ENCODE results near the gene TPPP2. TPM values are rescaled to one million over a fixed set of nuclear protein-coding genes. Genes with fewer than 3 reads are reported as not detected.

Gene TPPP2
- polyA plus RNA-seq, 1 donor, result 0.16 TPM

- no peak overlapping the region for H3K4me3 ChIP-seq (ENCODE audit: low read length)
- 83% methylated on average over 1 of the region's 2 CpGs for WGBS (ENCODE audit: insufficient coverage, low lambda C conversion rate)
- H3K27ac ChIP-seq (ENCODE audit: low read length), result no peak overlapping the region
- H3K36me3 ChIP-seq (ENCODE audit: control insufficient read depth, insufficient read depth, low read length), result no peaks in the 10 kb centered on the region
- H3K9me3 ChIP-seq (ENCODE audit: control insufficient read depth, low read depth, low read length), result no peaks in the 10 kb centered on the region
- no peak for DNase-seq
- peaks cover 8% of the 10 kb centered on the region for H3K4me1 ChIP-seq (ENCODE audit: control insufficient read depth, insufficient read depth, low read length)
- H3K27me3 ChIP-seq (ENCODE audit: control insufficient read depth, insufficient read depth, low read length), result no peaks in the 10 kb centered on the region
These were observed 17.4 kb downstream of the TPPP2 start for GRCh38 chr14:21047378-21047781.

DNA sequence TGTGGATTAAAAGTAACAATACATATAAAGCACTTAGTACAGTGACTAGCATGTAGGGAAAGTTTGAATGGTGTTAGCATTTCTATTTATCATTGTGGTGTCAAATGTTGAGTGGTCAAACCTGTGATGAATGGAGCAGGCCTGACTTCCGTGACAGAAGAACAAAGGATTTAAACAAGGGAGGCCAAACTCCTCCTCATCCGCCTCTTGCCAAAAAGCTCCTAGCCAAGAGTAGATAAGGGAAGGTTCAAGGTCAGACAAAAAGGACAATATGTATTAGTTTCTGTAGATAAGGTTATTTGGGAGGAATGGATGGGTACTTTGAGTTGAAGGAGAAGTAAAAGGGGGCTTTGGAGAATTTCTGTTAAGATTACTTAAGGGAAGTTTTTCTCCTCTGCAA lies 18.6 kb downstream of the TPPP2 start:
- WGBS (ENCODE audit: insufficient coverage, low lambda C conversion rate), result 100% methylated on average over 1 of the region's 2 CpGs
- DNase-seq, result no peak
- no peak overlapping the region for H3K27ac ChIP-seq (ENCODE audit: low read length)
- H3K27me3 ChIP-seq (ENCODE audit: control insufficient read depth, insufficient read depth, low read length), result no peaks in the 10 kb centered on the region
- peaks cover 4% of the 10 kb centered on the region for H3K4me1 ChIP-seq (ENCODE audit: control insufficient read depth, insufficient read depth, low read length)
- no peak overlapping the region for H3K4me3 ChIP-seq (ENCODE audit: low read length)
- no peaks in the 10 kb centered on the region for H3K9me3 ChIP-seq (ENCODE audit: control insufficient read depth, low read depth, low read length)
- H3K36me3 ChIP-seq (ENCODE audit: control insufficient read depth, insufficient read depth, low read length), result no peaks in the 10 kb centered on the region

DNA sequence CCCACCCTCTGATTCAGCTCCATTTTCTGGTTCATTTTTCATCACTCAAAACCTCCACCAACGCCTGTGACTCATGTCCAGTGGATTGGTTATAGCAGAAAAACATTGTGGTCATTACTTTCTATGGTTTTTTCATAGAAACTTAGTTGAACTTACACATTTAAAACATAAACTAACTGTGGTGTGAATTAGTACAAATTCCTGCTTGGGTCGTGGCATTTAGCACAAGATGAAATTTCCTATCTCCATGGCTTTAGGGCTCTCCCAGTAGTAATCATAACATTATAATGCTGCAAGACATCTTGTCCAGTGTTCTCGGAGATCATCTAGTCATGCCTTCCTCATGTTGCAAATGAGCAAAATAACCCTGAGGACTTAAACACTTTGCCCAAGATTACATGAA lies 19.3 kb downstream of the TPPP2 start:
- no peaks in the 10 kb centered on the region for H3K36me3 ChIP-seq (ENCODE audit: control insufficient read depth, insufficient read depth, low read length)
- H3K4me1 ChIP-seq (ENCODE audit: control insufficient read depth, insufficient read depth, low read length), result peaks cover 7% of the 10 kb centered on the region
- DNase-seq, result no peak
- WGBS (ENCODE audit: insufficient coverage, low lambda C conversion rate), result 60% methylated on average over 2 of the region's 3 CpGs
- H3K4me3 ChIP-seq (ENCODE audit: low read length), result no peak overlapping the region
- H3K27ac ChIP-seq (ENCODE audit: low read length), result no peak overlapping the region
- H3K9me3 ChIP-seq (ENCODE audit: control insufficient read depth, low read depth, low read length), result no peaks in the 10 kb centered on the region
- H3K27me3 ChIP-seq (ENCODE audit: control insufficient read depth, insufficient read depth, low read length), result no peaks in the 10 kb centered on the region

DNA sequence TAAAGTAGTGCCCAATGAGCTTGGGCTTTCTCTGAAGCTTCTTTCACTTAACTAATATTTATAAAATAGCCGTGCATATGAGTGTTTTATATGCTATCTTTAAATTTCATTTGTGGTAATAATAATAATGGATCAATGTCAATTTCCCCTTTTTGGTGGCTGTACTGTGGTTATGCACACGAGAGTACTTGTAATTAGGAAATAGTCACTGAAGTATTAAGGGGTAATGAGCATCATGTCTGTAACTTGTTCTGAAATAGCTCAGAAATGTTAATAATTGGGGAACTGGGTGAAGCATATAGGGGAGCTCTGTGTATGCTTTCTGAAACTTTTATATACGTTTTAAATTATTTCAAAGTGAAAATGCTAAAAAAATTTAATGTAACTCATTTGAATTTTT lies 20.6 kb downstream of the TPPP2 start:
- H3K36me3 ChIP-seq (ENCODE audit: control insufficient read depth, insufficient read depth, low read length), result no peaks in the 10 kb centered on the region
- no peaks in the 10 kb centered on the region for H3K27me3 ChIP-seq (ENCODE audit: control insufficient read depth, insufficient read depth, low read length)
- no peak overlapping the region for H3K27ac ChIP-seq (ENCODE audit: low read length)
- H3K4me3 ChIP-seq (ENCODE audit: low read length), result no peak overlapping the region
- H3K9me3 ChIP-seq (ENCODE audit: control insufficient read depth, low read depth, low read length), result no peaks in the 10 kb centered on the region
- no peak for DNase-seq
- 87% methylated on average over 3 of the region's 3 CpGs for WGBS (ENCODE audit: insufficient coverage, low lambda C conversion rate)
- peaks cover 12% of the 10 kb centered on the region for H3K4me1 ChIP-seq (ENCODE audit: control insufficient read depth, insufficient read depth, low read length)

DNA sequence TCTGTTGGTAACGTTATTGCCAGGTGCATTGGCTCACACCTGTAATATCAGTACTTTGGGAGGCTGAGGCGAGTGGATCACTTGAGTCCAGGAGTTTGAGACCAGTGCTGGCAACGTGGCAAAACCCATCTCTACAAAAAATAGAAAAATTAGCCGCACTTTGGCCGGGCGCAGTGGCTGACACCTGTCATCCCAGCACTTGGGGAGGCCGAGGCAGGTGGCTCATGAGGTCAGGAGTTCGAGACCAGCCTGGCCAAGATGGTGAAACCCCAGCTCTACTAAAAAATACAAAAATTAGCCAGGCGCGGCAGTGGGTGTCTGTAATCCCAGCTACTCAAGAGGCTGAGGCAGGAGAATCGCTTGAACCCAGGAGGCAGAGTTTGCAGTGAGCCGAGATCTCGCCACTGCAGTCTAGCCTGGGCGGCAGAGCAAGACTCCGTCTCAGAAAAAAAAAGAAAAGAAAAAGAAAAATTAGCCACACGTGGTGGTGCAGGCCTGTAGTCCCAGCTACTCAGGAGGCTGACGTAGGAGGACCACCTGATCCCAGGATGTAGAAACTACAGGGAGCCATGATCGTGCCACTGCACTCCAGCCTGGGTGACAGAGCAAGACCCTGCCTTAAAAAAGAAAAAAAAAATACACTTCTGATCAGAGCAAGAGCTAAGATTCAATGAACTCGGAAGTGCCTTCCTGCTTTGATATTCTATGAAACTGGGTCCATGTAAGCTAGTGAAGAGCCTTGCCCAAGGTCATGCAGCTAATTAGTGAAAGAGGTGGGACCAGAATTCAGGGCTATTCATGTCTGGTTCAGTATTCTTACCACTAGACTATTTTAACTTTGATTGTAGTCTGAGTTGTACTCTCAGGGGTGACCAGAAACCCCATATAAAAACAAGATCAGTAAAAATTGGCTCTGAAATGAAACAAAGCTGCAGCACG lies 23.4 kb downstream of the TPPP2 start:
- no peak overlapping the region for H3K4me3 ChIP-seq (ENCODE audit: low read length)
- peak overlapping the region; percentile 6 for H3K27ac ChIP-seq (ENCODE audit: low read length)
- H3K27me3 ChIP-seq (ENCODE audit: control insufficient read depth, insufficient read depth, low read length), result no peaks in the 10 kb centered on the region
- DNase-seq, result no peak
- H3K9me3 ChIP-seq (ENCODE audit: control insufficient read depth, low read depth, low read length), result no peaks in the 10 kb centered on the region
- H3K4me1 ChIP-seq (ENCODE audit: control insufficient read depth, insufficient read depth, low read length), result peaks cover 16% of the 10 kb centered on the region
- 80% methylated on average over 2 of the region's 20 CpGs for WGBS (ENCODE audit: insufficient coverage, low lambda C conversion rate)
- no peaks in the 10 kb centered on the region for H3K36me3 ChIP-seq (ENCODE audit: control insufficient read depth, insufficient read depth, low read length)

DNA sequence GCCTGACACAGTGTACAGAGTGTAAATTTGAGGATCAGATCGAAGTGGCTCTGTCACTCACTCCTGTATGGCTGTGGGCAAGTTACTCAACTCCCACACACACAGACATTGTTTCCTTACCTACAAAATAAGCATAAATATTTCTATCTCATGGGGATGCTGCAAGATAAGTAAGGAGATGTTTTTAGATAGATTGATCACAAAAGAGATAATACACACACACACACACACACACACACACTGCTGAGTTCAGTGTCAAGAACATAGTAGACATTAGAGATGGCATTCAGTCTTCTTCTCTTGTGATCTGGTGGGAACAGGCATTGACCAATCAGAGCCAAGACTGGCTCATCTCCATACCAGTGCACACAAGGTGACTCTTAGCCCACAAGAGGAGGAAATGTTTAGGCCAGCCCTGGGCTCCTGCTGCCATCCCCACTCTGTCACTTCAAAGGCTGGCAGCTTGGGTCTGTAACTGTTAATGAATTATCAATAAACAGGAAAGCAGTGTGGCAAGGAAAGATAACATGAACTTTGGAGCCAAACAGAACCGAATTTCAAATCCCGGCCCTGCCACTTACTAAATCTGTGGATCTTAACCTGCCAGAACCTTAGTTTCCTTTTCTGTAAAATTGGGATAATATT lies 24.2 kb downstream of the TPPP2 start:
- Histone ChIP-seq H3K4me3 (ENCODE audit: low read length) (no peak overlapping the region), H3K9me3 (ENCODE audit: control insufficient read depth, low read depth, low read length) (no peaks in the 10 kb centered on the region), H3K27me3 (ENCODE audit: control insufficient read depth, insufficient read depth, low read length) (no peaks in the 10 kb centered on the region), H3K36me3 (ENCODE audit: control insufficient read depth, insufficient read depth, low read length) (no peaks in the 10 kb centered on the region), H3K4me1 (ENCODE audit: control insufficient read depth, insufficient read depth, low read length) (peaks cover 16% of the 10 kb centered on the region), H3K27ac (ENCODE audit: low read length) (peak overlapping the region; percentile 6)
- WGBS (ENCODE audit: insufficient coverage, low lambda C conversion rate), result 40% methylated on average over 1 of the region's 3 CpGs
- peak in 1 of 2 donors; percentile 55 for DNase-seq

GRCh38 chr14:21054768-21055145 lies 24.7 kb downstream of the TPPP2 start:
- 83% methylated on average over 1 of the region's 4 CpGs for WGBS (ENCODE audit: insufficient coverage, low lambda C conversion rate)
- H3K27ac ChIP-seq (ENCODE audit: low read length), result no peak overlapping the region
- H3K9me3 ChIP-seq (ENCODE audit: control insufficient read depth, low read depth, low read length), result no peaks in the 10 kb centered on the region
- no peak for DNase-seq
- no peak overlapping the region for H3K4me3 ChIP-seq (ENCODE audit: low read length)
- H3K4me1 ChIP-seq (ENCODE audit: control insufficient read depth, insufficient read depth, low read length), result peaks cover 16% of the 10 kb centered on the region
- no peaks in the 10 kb centered on the region for H3K27me3 ChIP-seq (ENCODE audit: control insufficient read depth, insufficient read depth, low read length)
- no peaks in the 10 kb centered on the region for H3K36me3 ChIP-seq (ENCODE audit: control insufficient read depth, insufficient read depth, low read length)

DNA sequence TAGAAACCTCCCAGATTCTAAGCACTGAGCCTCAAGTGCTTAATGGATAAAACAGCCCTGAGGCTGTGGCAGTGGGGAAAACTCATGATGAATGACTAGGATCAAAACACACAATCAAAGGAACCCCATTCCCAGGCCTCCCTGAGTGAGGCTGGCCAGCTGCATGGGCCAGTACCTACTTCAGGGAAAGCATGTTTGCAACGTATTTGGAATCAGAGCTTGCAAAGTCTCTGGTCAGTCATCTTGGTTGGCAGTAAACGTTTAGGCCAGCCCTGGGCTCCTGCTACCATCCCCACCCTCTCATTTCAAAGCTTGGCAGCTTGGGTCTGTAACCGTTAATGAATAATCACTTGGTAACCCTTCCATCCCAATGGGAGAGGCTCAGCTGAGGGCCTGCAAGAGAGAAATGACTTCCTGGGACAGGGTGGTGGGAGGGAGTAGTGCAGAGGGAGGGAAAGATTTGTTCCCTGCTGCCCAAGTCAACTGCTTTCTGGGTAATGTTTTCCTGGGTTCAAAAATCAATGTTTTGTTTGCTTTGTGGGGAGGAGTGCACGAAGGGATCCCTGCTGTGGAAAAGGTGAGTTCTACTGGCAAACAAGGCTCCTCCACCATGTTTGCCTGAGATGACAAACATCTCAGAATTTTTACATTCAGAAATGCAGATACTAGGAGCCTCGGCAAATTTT lies 25.6 kb downstream of the TPPP2 start:
- Histone ChIP-seq H3K27ac (ENCODE audit: low read length) (peak overlapping the region; percentile 30), H3K27me3 (ENCODE audit: control insufficient read depth, insufficient read depth, low read length) (no peaks in the 10 kb centered on the region), H3K9me3 (ENCODE audit: control insufficient read depth, low read depth, low read length) (no peaks in the 10 kb centered on the region), H3K4me1 (ENCODE audit: control insufficient read depth, insufficient read depth, low read length) (peaks cover 22% of the 10 kb centered on the region), H3K4me3 (ENCODE audit: low read length) (no peak overlapping the region), H3K36me3 (ENCODE audit: control insufficient read depth, insufficient read depth, low read length) (no peaks in the 10 kb centered on the region)
- WGBS (ENCODE audit: insufficient coverage, low lambda C conversion rate), result no CpG with 5 or more reads among the region's 5 CpGs
- DNase-seq, result peak in 1 of 2 donors; percentile 63

DNA sequence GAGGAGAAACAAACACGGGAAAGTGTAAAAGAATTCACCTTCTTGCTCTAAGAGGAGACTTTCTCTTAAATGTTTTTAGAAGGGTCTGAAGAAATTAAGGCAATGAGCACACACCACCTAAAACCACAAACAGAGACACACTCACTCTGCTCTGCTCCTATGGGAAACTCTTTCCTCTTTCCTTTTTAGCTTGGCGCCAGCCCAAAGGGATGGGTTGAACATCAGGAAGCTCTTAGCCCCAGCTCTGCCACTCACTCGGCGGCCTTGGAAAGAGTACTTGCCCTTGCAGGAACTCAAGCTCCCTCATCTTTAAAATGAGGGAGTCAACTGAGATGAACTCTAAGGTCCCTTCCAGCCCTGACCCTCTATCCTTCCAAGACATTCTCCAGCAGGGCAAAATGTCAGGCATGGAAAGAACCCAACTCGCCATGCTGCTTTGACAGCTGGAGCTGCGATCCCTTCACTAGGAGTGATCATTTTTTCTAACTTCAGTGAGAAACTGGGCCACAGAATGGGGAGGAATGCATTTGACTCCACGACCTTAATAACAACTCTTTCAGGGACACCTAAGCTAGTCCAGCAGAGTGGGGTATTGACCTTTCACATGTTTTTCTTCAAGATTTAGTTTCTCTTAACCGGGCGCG lies 26.6 kb downstream of the TPPP2 start:
- DNase-seq, result no peak

More for the DNA sequence above, 26.6 kb downstream of the TPPP2 start:
- Histone ChIP-seq H3K4me1 (ENCODE audit: control insufficient read depth, insufficient read depth, low read length) (peaks cover 25% of the 10 kb centered on the region), H3K9me3 (ENCODE audit: control insufficient read depth, low read depth, low read length) (no peaks in the 10 kb centered on the region), H3K36me3 (ENCODE audit: control insufficient read depth, insufficient read depth, low read length) (no peaks in the 10 kb centered on the region), H3K27me3 (ENCODE audit: control insufficient read depth, insufficient read depth, low read length) (no peaks in the 10 kb centered on the region), H3K27ac (ENCODE audit: low read length) (no peak overlapping the region), H3K4me3 (ENCODE audit: low read length) (no peak overlapping the region)
- WGBS (ENCODE audit: insufficient coverage, low lambda C conversion rate), result no CpG with 5 or more reads among the region's 10 CpGs

Measured in large intestine (tissue), 3 donors.